Ramos (cell line): Measurements from ENCODE around the gene HOMER2.

ENCODE experiments used
- in situ Hi-C: fragments of 300-500 bp; cut with MboI; formaldehyde crosslinking; loops from one replicate; pipeline ENCODE4 v1.14.3; 2022; ENCODE audit warnings: low sequenced_read_pairs; ENCODE audit not compliant: unreplicated experiment

The HOMER2 gene

DNA sequence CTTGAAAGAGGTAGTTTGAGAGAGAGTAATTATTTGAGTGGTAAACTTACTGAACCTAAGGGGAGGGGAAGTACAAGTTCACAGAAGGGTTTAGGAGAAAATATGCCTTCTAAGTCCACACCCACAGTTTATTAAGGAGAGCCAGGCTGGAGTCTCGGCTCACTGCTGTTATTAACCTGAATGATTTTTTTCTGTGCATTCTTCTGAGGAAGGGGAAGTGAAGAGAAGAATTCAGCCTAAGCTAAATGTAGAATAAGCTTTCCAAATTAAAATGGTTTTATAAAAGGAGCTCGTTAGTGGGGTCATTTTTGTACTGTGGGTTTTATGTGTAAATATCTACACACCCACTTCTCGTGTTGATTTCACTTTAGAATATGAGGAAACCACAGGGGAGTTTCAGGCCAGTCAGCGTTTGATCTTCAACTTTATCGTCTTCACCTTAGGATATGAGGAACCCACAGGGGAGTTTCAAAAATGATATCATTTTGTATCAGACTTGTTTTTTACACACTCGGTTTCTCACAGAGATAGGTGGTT, 141.6 kb downstream of the HOMER2 start:
- in situ Hi-C loops: no loop called here

DNA sequence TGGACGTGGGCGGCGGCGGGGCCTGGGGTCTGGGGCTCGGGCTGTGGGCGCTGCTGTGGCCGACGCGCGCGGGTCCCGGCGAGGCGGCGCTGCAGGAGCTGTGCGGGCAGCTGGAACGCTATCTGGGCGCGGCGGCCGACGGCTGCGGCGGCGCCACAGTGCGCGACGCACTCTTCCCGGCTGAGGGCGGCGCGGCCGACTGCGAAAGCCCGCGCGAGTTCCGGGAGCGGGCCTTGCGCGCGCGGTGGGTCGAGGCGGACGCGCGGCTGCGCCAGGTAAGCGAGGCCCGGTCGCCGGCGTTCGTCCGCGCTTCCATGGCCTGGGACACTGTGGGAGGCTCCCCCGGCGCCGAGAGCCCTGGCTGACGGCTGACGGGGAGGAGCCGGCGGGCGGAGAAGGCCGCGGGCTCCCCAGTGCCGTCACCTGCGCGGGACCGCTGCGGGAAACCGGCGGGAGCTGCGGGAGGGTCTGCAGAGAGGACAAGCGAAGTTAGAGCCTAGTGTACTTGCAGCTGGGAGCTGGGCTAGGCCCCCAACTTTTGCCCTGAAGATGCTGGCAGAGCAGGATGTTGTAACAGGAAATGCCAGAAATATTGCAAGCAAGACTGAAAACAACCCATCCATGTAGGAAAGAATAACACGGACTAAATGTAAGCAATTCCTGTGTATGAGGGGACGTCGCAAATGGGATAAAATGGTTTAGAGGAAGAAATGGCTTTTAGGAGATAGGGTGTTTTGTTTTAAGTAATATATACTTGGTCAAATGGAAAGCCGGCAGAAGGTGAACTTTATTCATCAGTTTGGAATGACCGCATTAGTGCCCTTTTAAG, 142.2 kb downstream of the HOMER2 start:
- in situ Hi-C loops: no loop called here

- in situ Hi-C loops: no loop called here
These were observed 143.0 kb downstream of the HOMER2 start, which contains the start of gene WHAMM for GRCh38 chr15:82809308-82810060. WHAMM (plus strand) TSS chr15:82809628; CDS start chr15:82809727, 99 bp downstream.

DNA sequence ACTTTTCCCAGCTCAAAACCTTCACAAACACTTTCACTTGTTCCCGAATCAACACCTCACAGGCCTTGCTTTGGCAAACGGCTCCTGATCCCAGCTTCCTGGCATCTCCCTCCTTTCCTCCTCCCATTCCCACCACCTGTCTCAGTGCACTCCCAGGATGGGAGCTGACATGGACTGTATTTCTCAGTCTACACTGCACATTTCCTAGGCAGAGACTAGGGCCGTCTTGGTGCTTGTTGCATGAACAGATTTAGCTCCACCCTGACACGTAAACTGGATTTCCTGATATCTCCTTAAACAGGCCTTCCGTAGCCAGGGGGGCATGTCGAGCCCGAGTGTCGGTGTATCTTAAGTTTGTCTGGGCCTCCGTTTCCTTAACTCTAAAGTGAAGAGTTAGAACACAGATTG, 143.9 kb downstream of the HOMER2 start:
- in situ Hi-C loops: no loop called here

DNA sequence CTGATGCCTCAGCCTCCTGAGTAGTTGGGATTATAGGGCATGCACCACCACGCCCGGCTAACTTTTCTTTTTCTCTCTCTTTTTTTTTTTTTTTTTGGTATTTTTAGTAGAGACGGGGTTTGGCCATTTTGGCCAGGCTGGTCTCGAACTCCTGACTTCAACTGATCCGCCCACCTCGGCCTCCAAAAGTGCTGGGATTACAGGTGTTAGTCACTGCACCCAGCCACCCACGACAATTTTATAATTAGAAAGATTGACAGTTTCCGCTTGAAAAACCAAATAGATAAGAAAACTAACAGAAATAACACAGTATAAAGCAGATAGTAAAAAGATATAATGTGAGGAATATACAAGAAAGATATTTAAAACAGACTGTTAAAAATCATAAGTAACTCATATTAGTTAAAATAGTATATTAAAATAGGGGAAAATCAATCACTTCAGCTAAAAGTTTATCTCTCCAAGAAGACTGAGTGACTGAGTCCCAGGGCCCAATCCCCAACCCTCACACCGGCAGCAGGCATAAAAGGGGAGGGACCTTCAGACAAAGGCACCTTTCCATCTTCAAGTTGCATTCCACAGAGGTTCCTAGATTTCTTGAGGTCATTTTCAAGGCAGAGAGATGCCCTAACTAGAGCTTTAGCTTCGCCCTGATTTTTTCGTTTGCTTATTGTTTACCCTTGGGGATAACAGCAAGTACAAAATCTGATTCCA, 144.4 kb downstream of the HOMER2 start:
- in situ Hi-C loops: no loop called here

- in situ Hi-C loops: no loop called here
These were observed 146.5 kb downstream of the HOMER2 start, which contains the start of gene FSD2 for GRCh38 chr15:82805994-82806406. FSD2 (minus strand) TSS chr15:82806069; CDS start chr15:82787390, 18,679 bp downstream.

- in situ Hi-C loops: no loop called here
These were observed 148.0 kb downstream of the HOMER2 start for GRCh38 chr15:82804575-82804949.

GRCh38 chr15:82803793-82804574, 148.5 kb downstream of the HOMER2 start:
- in situ Hi-C loops: no loop called here

DNA sequence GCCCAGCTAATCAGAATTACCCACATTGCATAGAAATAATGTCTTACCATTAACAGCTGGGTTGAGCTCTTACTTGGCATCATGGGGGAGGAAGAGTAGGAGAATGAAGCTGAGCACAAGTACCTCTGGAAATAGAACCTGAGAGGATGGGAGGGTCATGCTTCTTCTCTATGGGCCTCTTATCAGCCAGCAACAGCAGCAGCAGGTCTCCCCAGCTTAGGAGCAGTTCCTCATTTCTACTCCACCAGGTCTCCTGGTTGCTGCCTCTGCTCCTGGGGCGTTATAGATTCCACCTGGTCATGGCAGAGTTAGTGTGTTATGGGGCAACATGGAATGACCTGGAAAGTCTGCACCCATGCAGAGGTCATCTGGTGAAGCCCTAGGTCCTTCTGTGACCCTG, 150.0 kb downstream of the HOMER2 start:
- in situ Hi-C loops: no loop called here

- in situ Hi-C loops: no loop called here
These were observed 153.2 kb downstream of the HOMER2 start for GRCh38 chr15:82799183-82799841.
